GM12875 (cell line): ENCODE results near the gene HSP90AB1.
A peak's percentile ranks its signal among the peaks of the same experiment; 100 is the strongest.

Experiments used
- H3K4me3 ChIP-seq: one replicate; pipeline ENCODE4 v1.5.1; 2011; ENCODE audit warnings: low read depth, low read length, control low read depth
- CTCF ChIP-seq: IDR thresholded peaks from 2 replicates; pipeline ENCODE4 v1.5.1; 2011; ENCODE audit warnings: low read depth, mild to moderate bottlenecking, control low read depth, inconsistent platforms, low read length, moderate library complexity, borderline replicate concordance; ENCODE audit not compliant: insufficient read depth

Gene HSP90AB1

GRCh38 chr6:44232676-44233566 is 14.0 kb upstream of the HSP90AB1 start:
- H3K4me3 ChIP-seq: no peak overlapping the region
- no peak for TF ChIP-seq CTCF

- no peak overlapping the region for H3K4me3 ChIP-seq
- no peak for TF ChIP-seq CTCF
These were observed 13.3 kb upstream of the HSP90AB1 start for GRCh38 chr6:44233567-44234100.

GRCh38 chr6:44234101-44235025 is 12.5 kb upstream of the HSP90AB1 start:
- no peak overlapping the region for H3K4me3 ChIP-seq
- TF ChIP-seq CTCF: peak; percentile 76

- no peak for TF ChIP-seq CTCF
- H3K4me3 ChIP-seq: no peak overlapping the region
These were observed 11.6 kb upstream of the HSP90AB1 start for GRCh38 chr6:44235269-44235668.

- TF ChIP-seq CTCF: no peak
- no peak overlapping the region for H3K4me3 ChIP-seq
These were observed 10.9 kb upstream of the HSP90AB1 start for GRCh38 chr6:44235891-44236516.

- peak overlapping the region; percentile 38 for H3K4me3 ChIP-seq
- TF ChIP-seq CTCF: no peak
These were observed 9.7 kb upstream of the HSP90AB1 start for GRCh38 chr6:44237021-44237812.
